GM13976 (cell line): Measurements from ENCODE around the gene ETNK2.

Experiments used
- DNase-seq: peaks from one replicate; pipeline ENCODE4 v3.0.0; 2012; ENCODE audit warnings: low spot score
- in situ Hi-C: fragments of 300-500 bp; cut with MboI; formaldehyde crosslinking; loops from one replicate; pipeline ENCODE4 v1.12.0; 2022; ENCODE audit warnings: low sequenced_read_pairs, mixed read lengths, inconsistent platforms; ENCODE audit not compliant: unreplicated experiment
- TF ChIP-seq, protein P1 (sequence below): IDR thresholded peaks from 2 replicates; pipeline ENCODE4 v1.5.1; 2012; ENCODE audit warnings: borderline replicate concordance, mild to moderate bottlenecking; ENCODE audit not compliant: insufficient read depth; ENCODE audit errors: extremely low read depth, missing control alignments, control extremely low read depth

The ETNK2 gene

DNA sequence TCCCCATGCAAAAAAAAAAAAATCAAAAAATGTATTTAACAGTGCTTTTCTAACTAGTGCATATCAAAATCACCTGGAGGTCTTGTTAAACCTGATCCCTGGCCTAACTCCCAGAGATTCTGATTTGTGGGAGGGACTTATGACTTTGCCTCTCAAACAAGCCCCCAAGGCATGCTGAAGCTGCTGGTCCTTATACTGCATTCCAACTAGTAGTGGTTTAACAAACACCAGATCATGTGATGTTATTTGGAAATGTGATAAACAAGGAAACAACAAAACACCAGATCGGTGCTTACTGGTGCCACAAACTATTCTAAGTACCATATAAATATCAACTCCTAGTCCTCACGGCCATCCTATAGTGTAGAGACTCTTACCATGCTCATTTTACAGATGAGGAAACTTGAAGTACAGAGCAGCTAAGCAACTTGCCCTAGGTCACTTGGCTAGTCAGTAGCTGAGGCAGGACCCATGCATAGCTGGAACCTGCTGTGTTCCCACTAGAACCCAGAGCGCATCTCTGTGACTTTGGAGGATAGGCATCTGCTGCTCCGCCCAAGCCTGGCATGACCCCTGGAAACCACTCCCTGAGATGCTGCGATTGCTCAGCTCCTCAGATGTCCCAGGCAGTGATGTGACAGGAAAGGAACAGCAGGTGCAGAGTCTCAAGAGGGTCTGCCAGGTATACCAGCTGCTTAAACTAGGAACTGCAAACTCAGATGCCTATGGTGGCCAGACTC is 40.8 kb downstream of the ETNK2 start:
- no peak for DNase-seq
- TF ChIP-seq, protein P1, sequence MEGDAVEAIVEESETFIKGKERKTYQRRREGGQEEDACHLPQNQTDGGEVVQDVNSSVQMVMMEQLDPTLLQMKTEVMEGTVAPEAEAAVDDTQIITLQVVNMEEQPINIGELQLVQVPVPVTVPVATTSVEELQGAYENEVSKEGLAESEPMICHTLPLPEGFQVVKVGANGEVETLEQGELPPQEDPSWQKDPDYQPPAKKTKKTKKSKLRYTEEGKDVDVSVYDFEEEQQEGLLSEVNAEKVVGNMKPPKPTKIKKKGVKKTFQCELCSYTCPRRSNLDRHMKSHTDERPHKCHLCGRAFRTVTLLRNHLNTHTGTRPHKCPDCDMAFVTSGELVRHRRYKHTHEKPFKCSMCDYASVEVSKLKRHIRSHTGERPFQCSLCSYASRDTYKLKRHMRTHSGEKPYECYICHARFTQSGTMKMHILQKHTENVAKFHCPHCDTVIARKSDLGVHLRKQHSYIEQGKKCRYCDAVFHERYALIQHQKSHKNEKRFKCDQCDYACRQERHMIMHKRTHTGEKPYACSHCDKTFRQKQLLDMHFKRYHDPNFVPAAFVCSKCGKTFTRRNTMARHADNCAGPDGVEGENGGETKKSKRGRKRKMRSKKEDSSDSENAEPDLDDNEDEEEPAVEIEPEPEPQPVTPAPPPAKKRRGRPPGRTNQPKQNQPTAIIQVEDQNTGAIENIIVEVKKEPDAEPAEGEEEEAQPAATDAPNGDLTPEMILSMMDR: no peak
- in situ Hi-C loops: no loop called here

DNA sequence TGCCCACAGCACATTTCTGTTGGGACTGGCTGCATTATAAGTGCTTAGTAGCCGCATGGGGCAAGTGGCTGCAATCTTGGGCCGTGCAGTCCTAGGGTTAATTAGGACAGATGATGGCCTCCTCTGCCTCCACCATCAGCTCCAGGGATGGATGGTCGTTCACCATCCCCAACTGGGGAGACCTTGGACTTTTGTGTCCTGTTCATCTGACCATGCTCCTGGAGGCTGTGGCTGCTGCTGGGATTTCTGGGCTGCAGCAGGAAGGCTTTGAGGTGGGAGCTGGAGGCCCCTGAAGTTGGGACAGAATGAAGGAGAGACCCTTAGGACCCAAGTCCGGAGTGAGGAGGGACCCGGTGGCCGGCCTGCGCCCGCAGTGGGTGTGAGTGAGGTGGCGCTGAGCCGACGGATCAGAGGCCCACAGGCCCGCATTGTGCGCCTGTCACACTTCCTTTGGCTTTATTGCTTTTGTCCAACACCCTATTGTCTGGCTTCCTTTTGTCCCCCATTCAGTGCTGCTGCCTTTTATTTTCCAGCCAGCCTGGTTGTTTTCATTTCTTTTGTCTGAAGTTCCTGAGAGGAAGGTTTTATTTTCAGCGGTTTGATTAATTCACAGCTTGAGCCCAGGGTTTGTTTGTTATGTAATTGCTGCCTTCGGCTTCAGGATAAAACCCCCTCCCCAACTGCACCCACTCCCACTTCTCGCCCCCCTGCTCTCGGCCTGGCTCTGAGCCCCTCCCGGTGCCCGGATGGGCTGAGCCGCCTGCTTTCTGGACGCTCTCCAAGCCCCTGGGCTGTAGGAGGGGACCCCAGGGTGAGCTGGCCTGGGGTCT is 43.3 kb downstream of the ETNK2 start:
- TF ChIP-seq, protein P1: no peak
- no peak for DNase-seq
- in situ Hi-C loops: no loop called here

DNA sequence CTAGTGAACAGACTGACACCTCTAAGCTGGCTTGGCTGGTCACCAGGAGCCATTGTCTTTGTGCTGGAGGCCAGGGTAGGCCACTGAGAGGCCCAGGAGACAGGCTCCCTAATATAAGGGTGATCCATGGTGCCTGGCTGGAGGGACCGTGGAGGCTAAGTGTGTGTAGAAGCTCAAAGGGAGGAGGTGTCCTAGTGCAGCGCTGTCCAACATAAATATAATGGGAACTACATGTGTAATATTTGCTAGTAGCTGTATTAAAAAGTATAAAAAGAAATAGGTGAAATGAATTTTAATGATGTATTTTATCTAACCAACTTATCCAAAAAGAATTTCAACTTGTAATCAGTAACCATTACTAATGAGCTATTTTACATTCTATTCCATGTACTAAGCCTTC is 44.0 kb downstream of the ETNK2 start:
- TF ChIP-seq, protein P1: no peak
- no peak for DNase-seq
- in situ Hi-C loops: no loop called here

DNA sequence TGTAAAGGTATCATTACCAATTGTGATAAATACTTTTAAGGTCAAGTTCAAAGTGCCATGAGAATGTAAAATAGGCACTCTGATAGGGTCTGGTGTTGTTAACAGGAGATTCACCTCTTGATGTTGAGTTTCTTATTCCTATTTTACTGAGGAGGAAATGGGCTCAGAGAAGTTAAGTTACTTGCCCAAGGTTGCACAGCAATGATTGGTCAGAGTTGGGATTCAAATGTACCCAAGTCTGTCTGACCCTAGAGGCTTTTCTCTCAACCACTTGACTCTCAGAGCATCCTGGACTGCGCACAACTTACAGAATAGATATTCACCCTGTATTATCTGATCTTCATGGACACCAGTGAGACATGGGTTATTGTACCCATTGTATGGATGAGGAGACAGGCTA is 45.0 kb downstream of the ETNK2 start:
- in situ Hi-C loops: no loop called here
- DNase-seq: no peak
- TF ChIP-seq, protein P1: no peak

DNA sequence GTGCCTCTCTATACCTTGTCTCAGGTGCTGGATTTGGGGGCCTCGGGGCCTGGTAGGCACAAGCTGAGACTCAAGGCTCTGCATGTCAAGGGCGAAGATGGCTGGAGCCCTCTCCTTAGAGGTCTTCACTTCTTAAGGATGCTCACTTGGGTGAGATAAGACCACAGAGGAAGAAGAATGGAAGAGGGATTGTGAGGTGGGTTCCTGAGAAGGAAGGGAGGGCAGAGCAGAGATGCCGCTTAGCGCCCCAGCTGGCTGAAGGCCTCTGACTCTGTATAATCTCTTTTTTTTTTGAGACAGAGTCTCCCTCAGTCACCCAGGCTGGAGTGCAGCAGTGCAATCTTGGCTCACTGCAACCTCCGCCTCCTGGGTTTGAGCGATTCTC is 46.7 kb downstream of the ETNK2 start:
- TF ChIP-seq, protein P1: no peak

DNA sequence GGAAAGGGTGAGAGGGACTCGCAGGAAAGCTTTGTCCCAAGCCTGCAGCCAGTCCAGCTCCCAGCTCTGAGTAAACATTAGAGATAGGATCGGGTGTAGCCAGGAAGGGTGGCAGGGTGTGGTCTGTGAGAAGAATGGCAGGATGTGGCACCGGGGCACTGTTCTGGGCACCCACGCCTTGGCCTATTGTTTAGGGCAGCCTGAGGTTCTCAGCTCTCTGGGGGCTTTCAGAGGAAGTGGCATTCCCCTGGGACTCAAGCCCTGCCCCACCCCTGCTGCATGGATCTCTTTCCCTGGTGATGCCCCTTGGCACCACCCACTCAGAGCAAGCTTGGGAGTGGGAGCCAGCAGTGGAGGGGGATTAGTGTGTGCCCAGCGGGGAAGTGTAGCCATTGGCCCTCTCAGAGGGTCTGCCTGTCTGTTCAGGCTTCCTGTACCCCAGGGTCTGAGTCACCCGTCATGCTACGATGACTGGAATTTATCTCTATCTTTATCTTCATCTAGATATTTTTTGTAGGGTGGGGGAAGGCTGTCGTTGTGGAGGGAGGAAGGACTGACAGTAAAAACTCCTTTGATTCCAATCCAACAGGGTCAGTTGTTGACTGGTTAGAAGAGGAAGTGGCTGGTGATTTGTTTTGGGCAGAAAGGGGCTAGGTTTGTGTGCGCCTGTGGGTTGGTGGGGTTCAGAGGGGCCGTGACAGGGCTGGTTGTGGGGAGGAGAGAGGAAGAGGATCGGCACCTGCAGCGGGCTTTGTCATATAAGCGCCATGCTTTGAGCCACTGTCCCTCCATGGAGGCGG is 47.3 kb downstream of the ETNK2 start:
- in situ Hi-C loops: no loop called here
- TF ChIP-seq, protein P1: no peak
- no peak for DNase-seq

More for the DNA sequence above, 46.7 kb downstream of the ETNK2 start:
- in situ Hi-C loops: no loop called here
- no peak for DNase-seq
